ENCODE data around the gene PCNP.

DNA sequence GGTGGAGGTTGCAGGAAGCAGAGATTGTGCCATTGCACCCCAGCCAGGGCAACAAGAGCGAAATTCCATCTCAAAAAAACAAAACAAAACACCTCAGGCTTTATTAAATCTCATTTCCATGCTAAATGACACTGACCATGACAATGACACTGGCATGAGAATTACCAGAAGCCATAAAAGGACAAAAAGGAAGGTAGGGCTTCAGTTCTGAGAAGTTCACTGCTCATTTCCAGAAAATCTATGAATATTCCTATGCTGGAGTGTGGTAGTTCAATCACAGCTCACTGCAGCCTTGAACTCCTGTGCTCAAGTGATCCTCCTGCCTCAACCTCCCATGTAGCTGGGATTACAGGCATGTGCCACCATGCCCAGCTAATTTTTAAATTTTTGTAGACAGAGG is 44.7 kb downstream of the PCNP start:
- TF ChIP-seq, protein P1, sequence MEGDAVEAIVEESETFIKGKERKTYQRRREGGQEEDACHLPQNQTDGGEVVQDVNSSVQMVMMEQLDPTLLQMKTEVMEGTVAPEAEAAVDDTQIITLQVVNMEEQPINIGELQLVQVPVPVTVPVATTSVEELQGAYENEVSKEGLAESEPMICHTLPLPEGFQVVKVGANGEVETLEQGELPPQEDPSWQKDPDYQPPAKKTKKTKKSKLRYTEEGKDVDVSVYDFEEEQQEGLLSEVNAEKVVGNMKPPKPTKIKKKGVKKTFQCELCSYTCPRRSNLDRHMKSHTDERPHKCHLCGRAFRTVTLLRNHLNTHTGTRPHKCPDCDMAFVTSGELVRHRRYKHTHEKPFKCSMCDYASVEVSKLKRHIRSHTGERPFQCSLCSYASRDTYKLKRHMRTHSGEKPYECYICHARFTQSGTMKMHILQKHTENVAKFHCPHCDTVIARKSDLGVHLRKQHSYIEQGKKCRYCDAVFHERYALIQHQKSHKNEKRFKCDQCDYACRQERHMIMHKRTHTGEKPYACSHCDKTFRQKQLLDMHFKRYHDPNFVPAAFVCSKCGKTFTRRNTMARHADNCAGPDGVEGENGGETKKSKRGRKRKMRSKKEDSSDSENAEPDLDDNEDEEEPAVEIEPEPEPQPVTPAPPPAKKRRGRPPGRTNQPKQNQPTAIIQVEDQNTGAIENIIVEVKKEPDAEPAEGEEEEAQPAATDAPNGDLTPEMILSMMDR (IDR thresholded peaks at IDR 0.05), result no peak
- no peak for TF ChIP-seq EZH2 (IDR thresholded peaks at IDR 0.05; ENCODE audit: borderline replicate concordance, insufficient read depth, low read depth, low read length, poor library complexity, severe bottlenecking)
